HepG2 (cell line): ENCODE measurements around the gene TEX19. TPM values are rescaled to one million over a fixed set of nuclear protein-coding genes. Genes with fewer than 3 reads are reported as not detected.

Source experiments
- ATAC-seq: fragments of 200-7000 bp; cut with Tn5 transposase; 3 replicates; pipeline ENCODE4 v1.9.1; 2020; ENCODE audit warnings: mild to moderate bottlenecking, moderate library complexity
- BruUV-seq: library from RNA; stranded (reverse); fragments of 400-500 nt; replicated peaks from 2 replicates; lab custom pipeline; 2021; lab: Mats Ljungman, UMichigan
- CTCF ChIA-PET: fragments of 300-600 bp; formaldehyde crosslinking; extraction: SDS; loops from one replicate; lab custom pipeline; 2021; ENCODE audit warnings: low total read pairs, inconsistent platforms, low intra/inter-chr PET ratio; lab: Yijun Ruan, JAX
- POLR2A ChIA-PET: fragments of 350-600 bp; sonication (Branson Sonifier 250); formaldehyde crosslinking; loops from one replicate; lab custom pipeline; 2020; ENCODE audit warnings: antibody characterized with exemption, inconsistent platforms; lab: Yijun Ruan, JAX
- DNase-seq: peaks from one replicate; pipeline ENCODE4 v3.0.0-alpha.2; 2015; ENCODE audit warnings: low spot score
- FAIRE-seq: peaks from 3 replicates; lab custom pipeline; 2011; peaks lifted over from hg19 to GRCh38; lab: Jason Lieb, UNC
- H2AFZ ChIP-seq: one replicate; pipeline ENCODE4 v1.6.1; 2011; ENCODE audit warnings: low read length, inconsistent platforms
- H3K27ac ChIP-seq: fragments of 300-600 bp; 3 replicates; pipeline ENCODE4 v1.8.0; 2011; ENCODE audit warnings: mixed run types, mild to moderate bottlenecking, mixed read lengths, low read length, inconsistent platforms; ENCODE audit not compliant: insufficient read depth; ENCODE audit errors: extremely low read length
- H3K27me3 ChIP-seq, 2 experiments: fragments of 200-600 bp in 1 of 2; 2 replicates in 1 of 2; 3 replicates in 1 of 2; pipeline versions ENCODE4 v1.6.0 to v1.8.0; 2011; ENCODE audit warnings: low read length in 2 of 2, mild to moderate bottlenecking in 2 of 2, moderate library complexity in 2 of 2, inconsistent platforms in 1 of 2; ENCODE audit not compliant: insufficient read depth in 2 of 2, control insufficient read depth in 1 of 2
- H3K36me3 ChIP-seq, 2 experiments: fragments of 200-600 bp in 1 of 2; replicated peaks in 1 of 2; 2 replicates in 1 of 2; 3 replicates in 1 of 2; pipeline versions ENCODE4 v1.5.1 to v1.8.0; 2011; ENCODE audit warnings: low read length in 2 of 2, inconsistent platforms in 1 of 2; ENCODE audit not compliant: insufficient read depth in 2 of 2, control insufficient read depth in 1 of 2
- H3K4me1 ChIP-seq: 2 replicates; pipeline ENCODE4 v1.5.1; 2012; ENCODE audit warnings: low read length, inconsistent platforms; ENCODE audit not compliant: insufficient read depth
- H3K4me2 ChIP-seq: 2 replicates; pipeline ENCODE4 v1.6.0; 2011; ENCODE audit warnings: low read depth, low read length, inconsistent platforms
- H3K4me3 ChIP-seq, 3 experiments: fragments of 200-600 bp in 1 of 3; sonication (generic), shearing (Covaris generic) in 1 of 3; replicated peaks in 1 of 3; 2 replicates each; pipeline ENCODE4 v1.5.1; 2011 to 2016; ENCODE audit warnings: low read length in 3 of 3, inconsistent platforms in 2 of 3, low read depth in 2 of 3, mild to moderate bottlenecking in 2 of 3, control low read depth in 1 of 3, mixed read lengths in 1 of 3; ENCODE audit not compliant: insufficient read depth in 1 of 3
- H3K79me2 ChIP-seq: one replicate; pipeline ENCODE4 v1.6.1; 2011; ENCODE audit warnings: low read length, inconsistent platforms; ENCODE audit not compliant: insufficient read depth
- H3K9ac ChIP-seq: 2 replicates; pipeline ENCODE4 v1.6.0; 2011; ENCODE audit warnings: mild to moderate bottlenecking, low read depth, low read length, inconsistent platforms; ENCODE audit not compliant: insufficient read depth
- H3K9me3 ChIP-seq: 2 replicates; pipeline ENCODE4 v1.5.1; 2012; ENCODE audit warnings: mild to moderate bottlenecking, low read length
- H4K20me1 ChIP-seq: 2 replicates; pipeline ENCODE4 v1.6.0; 2011; ENCODE audit warnings: inconsistent platforms, mild to moderate bottlenecking, low read length, moderate library complexity; ENCODE audit not compliant: insufficient read depth
- AGO2 ChIP-seq: fragments of 200-400 bp; formaldehyde crosslinking; optimal IDR thresholded peaks from 2 replicates; pipeline ENCODE3; 2017; ENCODE audit warnings: mild to moderate bottlenecking, low read depth, low read length, moderate library complexity
- CCDC6 ChIP-seq: sonication (generic); formaldehyde crosslinking; IDR thresholded peaks from 2 replicates; pipeline ENCODE4 v1.8.1; 2022; ENCODE audit warnings: mild to moderate bottlenecking, missing genetic modification reagents, moderate library complexity
- CREM ChIP-seq, 2 experiments: sonication (generic) in 1 of 2; formaldehyde crosslinking in 1 of 2; IDR thresholded peaks; 2 replicates each; pipeline versions ENCODE4 v1.4.0 to v1.6.1; 2016 to 2020; ENCODE audit warnings: antibody characterized with exemption in 1 of 2, mild to moderate bottlenecking in 1 of 2, missing genetic modification reagents in 1 of 2
- ZNF10 ChIP-seq: sonication (generic); formaldehyde crosslinking; IDR thresholded peaks from 2 replicates; pipeline ENCODE4 v1.4.0; 2020; ENCODE audit warnings: mild to moderate bottlenecking, low read depth, missing genetic modification reagents, borderline replicate concordance
- ZNF446 ChIP-seq: sonication (generic); formaldehyde crosslinking; IDR thresholded peaks from 2 replicates; pipeline ENCODE4 v1.5.0; 2020; ENCODE audit warnings: mild to moderate bottlenecking, missing genetic modification reagents
- ZNF713 ChIP-seq: sonication (generic); formaldehyde crosslinking; IDR thresholded peaks from 2 replicates; pipeline ENCODE4 v1.4.0; 2020; ENCODE audit warnings: mild to moderate bottlenecking, missing genetic modification reagents
- WGBS: methylation state at CpG from one replicate; pipeline ENCODE4 v1.1.6; 2017; ENCODE audit warnings: low lambda C conversion rate; 5-methylcytosine and 5-hydroxymethylcytosine counted together
- in situ Hi-C: cut with HindIII; loops from 2 replicates; pipeline ENCODE4 v1.10.0; 2017; ENCODE audit warnings: low pct_unique_long_range_greater_than_20kb; ENCODE audit not compliant: extremely low pct_ligation_motif_present
- intact Hi-C: fragments of 100-400 bp; cut with micrococcal nuclease; formaldehyde crosslinking; loops from one replicate; pipeline ENCODE4 v1.10.0; 2022; ENCODE audit not compliant: unreplicated experiment
- polyA plus RNA-seq, 8 experiments: library from polyadenylated mRNA; depleted of rRNA in 3 of 8; stranded (reverse) in 7 of 8; unstranded in 1 of 8; fragments of >200 nt; fragmentation: Illumina TruSeq in 4 of 8; extraction: Trizol in 4 of 8; gene quantifications; 2 replicates each; pipeline versions ENCODE4 v1.2.1 to v1.2.3, GENCODE V29; 2011 to 2016; ENCODE audit warnings: low read depth in 4 of 8, missing spikeins in 1 of 8, mixed read lengths in 1 of 8; ENCODE audit not compliant: insufficient read depth in 1 of 8
- total RNA-seq, 5 experiments: library from RNA; depleted of rRNA; stranded (reverse); fragments of >200 nt; fragmentation: Illumina TruSeq; extraction: Trizol; gene quantifications; 2 replicates each; pipeline ENCODE4 v1.2.3, GENCODE V29; 2016; ENCODE audit warnings: low read depth in 1 of 5
- TF ChIP-seq, protein P1 (sequence below): sonication (generic); formaldehyde crosslinking; IDR thresholded peaks from 2 replicates; pipeline ENCODE4 v1.5.1; 2020; ENCODE audit warnings: mild to moderate bottlenecking, missing genetic modification reagents, moderate library complexity
- TF ChIP-seq, protein P2 (sequence below): sonication (generic); formaldehyde crosslinking; IDR thresholded peaks from 2 replicates; pipeline ENCODE4 v1.4.0; 2020; ENCODE audit warnings: low read depth, mild to moderate bottlenecking, missing genetic modification reagents

Gene TEX19
- total and polyA plus RNA-seq, 2 of the 13 experiments (the other 11 are each of a cell fraction or from before 2014, with no cell fraction given), result 1.3 to 6.0 TPM

DNA sequence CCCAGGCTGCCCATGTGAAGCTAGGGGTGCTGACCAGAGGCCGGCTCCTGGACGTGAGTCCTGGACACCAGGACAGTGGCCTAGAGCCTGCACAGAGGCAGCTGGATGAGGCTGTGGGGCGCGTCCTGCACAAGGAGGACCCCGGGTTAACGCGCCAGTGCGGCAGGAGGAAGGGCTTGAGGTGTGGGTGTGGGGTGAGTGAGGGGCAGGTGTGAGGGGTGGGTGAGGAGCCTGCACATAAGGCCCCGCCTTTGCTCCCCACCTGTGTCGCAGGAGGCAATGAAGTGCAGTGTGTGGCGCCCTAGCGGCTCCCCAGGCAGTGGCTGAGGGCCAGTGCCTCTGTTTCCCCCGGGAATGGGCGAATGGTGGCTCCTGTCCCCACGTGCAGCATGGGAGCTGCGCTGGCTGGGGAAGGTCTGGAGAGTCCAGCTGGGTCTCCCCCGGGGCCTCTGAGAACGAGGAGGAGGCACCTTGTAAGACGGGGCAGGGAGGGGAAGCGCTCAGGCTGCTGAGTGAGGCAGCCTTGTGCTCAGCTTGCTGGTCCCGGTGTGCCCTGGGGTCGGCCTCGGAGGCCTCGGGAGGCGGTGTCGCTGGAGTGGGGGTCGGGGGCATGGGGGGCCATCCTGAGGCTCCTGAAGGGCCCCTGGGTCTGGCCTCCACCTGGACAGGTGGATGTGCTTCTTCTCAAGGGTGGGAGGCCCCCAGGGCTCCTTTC lies 44.9 kb upstream of the TEX19 start:
- H3K9ac ChIP-seq, result no peak overlapping the region
- H3K4me2 ChIP-seq, result no peak overlapping the region
- intact Hi-C loops (no loop called here), in situ Hi-C loops (no loop called here)
- H3K36me3 ChIP-seq, result no peaks in the 10 kb centered on the region
- ChIA-PET POLR2A (interaction anchor here (1.0 to 1.5 kb wide), 4 partner anchors 9 to 22 kb away, joined by 3 to 4 read pairs (median 4); no protein-coding TSS in a partner anchor), CTCF (no interaction called here)
- 94% methylated on average over 11 of the region's 27 CpGs for WGBS
- H3K79me2 ChIP-seq, result peaks cover 3% of the 10 kb centered on the region
- no peak overlapping the region for H3K27ac ChIP-seq
- H4K20me1 ChIP-seq, result no peaks in the 10 kb centered on the region
- DNase-seq, result no peak
- no TSS peak for BruUV-seq
- no peaks in the 10 kb centered on the region; a peak in 1 of 5 replicates for H3K27me3 ChIP-seq
- H3K4me3 ChIP-seq, result no peak overlapping the region
- no peaks in the 10 kb centered on the region for H3K9me3 ChIP-seq
- no peak for ATAC-seq
- H2AFZ ChIP-seq, result no peak overlapping the region
- FAIRE-seq, result no peak
- peaks cover 56% of the 10 kb centered on the region for H3K4me1 ChIP-seq
- TF ChIP-seq ZNF713 (CRISPR knock-in tag) (no peak), ZNF10 (CRISPR knock-in tag) (no peak), AGO2 (peak; percentile 60), ZNF446 (CRISPR knock-in tag) (no peak), CREM (IDR thresholded peaks at IDR 0.05) (no peak), CREM (CRISPR knock-in tag; IDR thresholded peaks at IDR 0.05) (no peak), CCDC6 (CRISPR knock-in tag) (no peak)
- TF ChIP-seq, protein P1, sequence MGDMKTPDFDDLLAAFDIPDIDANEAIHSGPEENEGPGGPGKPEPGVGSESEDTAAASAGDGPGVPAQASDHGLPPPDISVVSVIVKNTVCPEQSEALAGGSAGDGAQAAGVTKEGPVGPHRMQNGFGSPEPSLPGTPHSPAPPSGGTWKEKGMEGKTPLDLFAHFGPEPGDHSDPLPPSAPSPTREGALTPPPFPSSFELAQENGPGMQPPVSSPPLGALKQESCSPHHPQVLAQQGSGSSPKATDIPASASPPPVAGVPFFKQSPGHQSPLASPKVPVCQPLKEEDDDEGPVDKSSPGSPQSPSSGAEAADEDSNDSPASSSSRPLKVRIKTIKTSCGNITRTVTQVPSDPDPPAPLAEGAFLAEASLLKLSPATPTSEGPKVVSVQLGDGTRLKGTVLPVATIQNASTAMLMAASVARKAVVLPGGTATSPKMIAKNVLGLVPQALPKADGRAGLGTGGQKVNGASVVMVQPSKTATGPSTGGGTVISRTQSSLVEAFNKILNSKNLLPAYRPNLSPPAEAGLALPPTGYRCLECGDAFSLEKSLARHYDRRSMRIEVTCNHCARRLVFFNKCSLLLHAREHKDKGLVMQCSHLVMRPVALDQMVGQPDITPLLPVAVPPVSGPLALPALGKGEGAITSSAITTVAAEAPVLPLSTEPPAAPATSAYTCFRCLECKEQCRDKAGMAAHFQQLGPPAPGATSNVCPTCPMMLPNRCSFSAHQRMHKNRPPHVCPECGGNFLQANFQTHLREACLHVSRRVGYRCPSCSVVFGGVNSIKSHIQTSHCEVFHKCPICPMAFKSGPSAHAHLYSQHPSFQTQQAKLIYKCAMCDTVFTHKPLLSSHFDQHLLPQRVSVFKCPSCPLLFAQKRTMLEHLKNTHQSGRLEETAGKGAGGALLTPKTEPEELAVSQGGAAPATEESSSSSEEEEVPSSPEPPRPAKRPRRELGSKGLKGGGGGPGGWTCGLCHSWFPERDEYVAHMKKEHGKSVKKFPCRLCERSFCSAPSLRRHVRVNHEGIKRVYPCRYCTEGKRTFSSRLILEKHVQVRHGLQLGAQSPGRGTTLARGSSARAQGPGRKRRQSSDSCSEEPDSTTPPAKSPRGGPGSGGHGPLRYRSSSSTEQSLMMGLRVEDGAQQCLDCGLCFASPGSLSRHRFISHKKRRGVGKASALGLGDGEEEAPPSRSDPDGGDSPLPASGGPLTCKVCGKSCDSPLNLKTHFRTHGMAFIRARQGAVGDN (CRISPR knock-in tag), result peak; percentile 9; the same call in 1 of the 2 replicates
- TF ChIP-seq, protein P2, sequence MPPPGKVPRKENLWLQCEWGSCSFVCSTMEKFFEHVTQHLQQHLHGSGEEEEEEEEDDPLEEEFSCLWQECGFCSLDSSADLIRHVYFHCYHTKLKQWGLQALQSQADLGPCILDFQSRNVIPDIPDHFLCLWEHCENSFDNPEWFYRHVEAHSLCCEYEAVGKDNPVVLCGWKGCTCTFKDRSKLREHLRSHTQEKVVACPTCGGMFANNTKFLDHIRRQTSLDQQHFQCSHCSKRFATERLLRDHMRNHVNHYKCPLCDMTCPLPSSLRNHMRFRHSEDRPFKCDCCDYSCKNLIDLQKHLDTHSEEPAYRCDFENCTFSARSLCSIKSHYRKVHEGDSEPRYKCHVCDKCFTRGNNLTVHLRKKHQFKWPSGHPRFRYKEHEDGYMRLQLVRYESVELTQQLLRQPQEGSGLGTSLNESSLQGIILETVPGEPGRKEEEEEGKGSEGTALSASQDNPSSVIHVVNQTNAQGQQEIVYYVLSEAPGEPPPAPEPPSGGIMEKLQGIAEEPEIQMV, result no peak
